Retinal pigment epithelial cell (primary cell): Measurements from ENCODE around the gene ZNF521.
A peak's percentile ranks its signal among the peaks of the same experiment; 100 is the strongest.

Source experiments
- DNase-seq: peaks from one replicate; pipeline ENCODE4 v3.0.0-alpha.2; 2010; ENCODE audit warnings: low read depth
- H3K4me3 ChIP-seq: 2 replicates; pipeline ENCODE4 v1.5.1; 2011; ENCODE audit warnings: mild to moderate bottlenecking, low read length, control low read depth, moderate library complexity
- CTCF ChIP-seq: conservative IDR thresholded peaks from 2 replicates; pipeline ENCODE4 v1.5.1; 2011; ENCODE audit warnings: low read depth, low read length, control low read depth, inconsistent platforms

ZNF521 gene

GRCh38 chr18:25145731-25146511, 206.0 kb downstream of the ZNF521 start:
- no peak for TF ChIP-seq CTCF
- H3K4me3 ChIP-seq = no peak overlapping the region
- DNase-seq = no peak

- H3K4me3 ChIP-seq = no peak overlapping the region
- no peak for TF ChIP-seq CTCF
- peak; percentile 43 for DNase-seq
Measured at GRCh38 chr18:25144820-25145219, 207.1 kb downstream of the ZNF521 start.

- no peak overlapping the region for H3K4me3 ChIP-seq
- no peak for DNase-seq
- TF ChIP-seq CTCF = no peak
Measured at GRCh38 chr18:25141886-25142285, 210.1 kb downstream of the ZNF521 start.

GRCh38 chr18:25141399-25141798, 210.6 kb downstream of the ZNF521 start:
- DNase-seq = no peak
- no peak overlapping the region for H3K4me3 ChIP-seq
- no peak for TF ChIP-seq CTCF

- TF ChIP-seq CTCF = no peak
- no peak for DNase-seq
- no peak overlapping the region for H3K4me3 ChIP-seq
Measured at GRCh38 chr18:25140962-25141308, 211.0 kb downstream of the ZNF521 start.

GRCh38 chr18:25140124-25140961, 211.6 kb downstream of the ZNF521 start:
- H3K4me3 ChIP-seq = no peak overlapping the region
- no peak for DNase-seq
- no peak for TF ChIP-seq CTCF

GRCh38 chr18:25137197-25137472, 214.8 kb downstream of the ZNF521 start:
- no peak for DNase-seq
- TF ChIP-seq CTCF = no peak
- H3K4me3 ChIP-seq = no peak overlapping the region
